ENCODE measurements around the gene OTULIN. TPM values are rescaled to one million over a fixed set of nuclear protein-coding genes. Genes with fewer than 3 reads are reported as not detected.

Gene OTULIN
- total and polyA plus RNA-seq, 2 of the 4 experiments (the other 2 are of a cell fraction), result 6.9 to 19.5 TPM

DNA sequence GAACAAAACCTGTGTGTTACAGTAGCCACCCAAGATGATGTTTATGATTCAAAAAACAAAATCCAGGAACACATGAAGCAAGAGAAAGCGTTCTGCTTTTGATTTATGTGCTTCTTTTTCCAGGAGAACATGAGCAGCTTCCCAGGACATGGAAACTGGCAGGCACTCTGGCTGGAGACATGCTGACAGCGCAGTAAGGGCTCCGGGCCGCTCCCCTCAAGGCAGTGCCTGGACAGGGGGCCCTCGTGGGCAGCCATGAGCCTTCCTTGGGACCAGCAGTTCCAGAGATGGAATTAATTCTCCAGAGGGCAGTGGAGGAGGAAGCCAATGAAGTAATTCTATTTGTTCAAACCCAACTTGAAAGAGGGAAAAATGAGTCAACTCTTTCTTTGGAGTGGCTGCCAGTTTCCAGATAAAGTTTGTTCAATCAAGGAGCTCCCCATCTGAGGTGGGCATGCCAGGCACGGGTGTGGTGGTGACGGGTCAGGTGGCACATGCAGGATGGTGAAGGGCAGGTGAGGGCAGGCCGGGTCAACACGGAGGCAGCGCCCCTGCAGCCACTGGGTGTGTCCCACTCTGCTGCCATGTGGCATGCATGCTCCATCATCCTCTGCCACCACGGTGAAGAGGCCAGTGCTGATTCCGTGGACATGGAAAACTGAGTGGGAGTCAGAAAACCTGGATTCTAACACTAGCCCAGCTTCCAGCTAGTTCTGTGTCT lies 83.8 kb downstream of the OTULIN start:
- Histone ChIP-seq H2BK120ac (ENCODE audit: low read depth, low read length) (no peak overlapping the region), H4K8ac (ENCODE audit: low read depth in 2 of 2, low read length in 2 of 2) (no peak overlapping the region), H3K4ac (ENCODE audit: low read depth, low read length) (no peak overlapping the region), H2AK9ac (replicated peaks; ENCODE audit: low read depth, low read length, poor library complexity) (no peak overlapping the region), H2AK5ac (ENCODE audit: low read depth, low read length) (0 out of 2 replicates have a peak overlapping the region, but pooled peaks have one; percentile 7), H3K9me1 (ENCODE audit: insufficient read depth, low read length) (peaks cover 7% of the 10 kb centered on the region), H3K4me2 (ENCODE audit: low read depth, low read length) (no peak overlapping the region), H3K56ac (ENCODE audit: extremely low read depth, insufficient read depth, low read length) (no peak overlapping the region), H2BK20ac (ENCODE audit: low read depth, low read length) (no peak overlapping the region), H2BK5ac (ENCODE audit: low read depth, low read length, poor library complexity, severe bottlenecking) (no peak overlapping the region), H2AFZ (replicated peaks; ENCODE audit: low read length, poor library complexity) (no peak overlapping the region), H2BK15ac (ENCODE audit: low read depth, low read length) (no peak overlapping the region), H3K9ac (ENCODE audit: low read depth, low read length) (no peak overlapping the region), H3K14ac (replicated peaks; ENCODE audit: low read depth, low read length) (no peak overlapping the region), H3K18ac (ENCODE audit: low read depth, low read length) (no peak overlapping the region), H3K4me1 (ENCODE audit: control insufficient read depth, insufficient read depth, low read length) (0 out of 2 replicates have a peak, but pooled peaks cover 2% of the 10 kb centered on the region), H3K27me3 (ENCODE audit: control insufficient read depth, insufficient read depth, low read length) (no peaks in the 10 kb centered on the region), H3K79me1 (ENCODE audit: low read depth in 1 of 2, low read length in 2 of 2) (no peaks in the 10 kb centered on the region), H4K5ac (ENCODE audit: low read depth, low read length) (no peak overlapping the region), H3K36me3 (ENCODE audit: control insufficient read depth, insufficient read depth, low read length) (peaks cover 4% of the 10 kb centered on the region), H3K27ac (ENCODE audit: insufficient read depth, low read length) (no peak overlapping the region), H3K23ac (ENCODE audit: low read depth, low read length) (no peak overlapping the region), H4K20me1 (ENCODE audit: insufficient read depth, low read length) (peaks cover 4% of the 10 kb centered on the region; the same call in 1 of the 2 replicates), H4K91ac (ENCODE audit: insufficient read depth, low read depth, low read length) (no peak overlapping the region), H3K9me3 (ENCODE audit: control insufficient read depth, insufficient read depth, low read length) (no peaks in the 10 kb centered on the region), H3K4me3 (ENCODE audit: insufficient read depth, low read depth, low read length) (no peak overlapping the region)
- TF ChIP-seq CHD1 (IDR thresholded peaks at IDR 0.05; ENCODE audit: low read depth, low read length) (no peak), MAZ (IDR thresholded peaks at IDR 0.05; ENCODE audit: borderline replicate concordance, low read depth, low read length) (no peak)
- in situ Hi-C loops (cut with MboI; ENCODE audit: low sequenced_read_pairs), result no loop called here
- POLR2A ChIA-PET (ENCODE audit: unreplicated experiment), result no interaction called here
- intact Hi-C loops (cut with micrococcal nuclease), result no loop called here
- CTCF ChIA-PET, result no interaction called here
- no TSS peak for BruUV-seq (replicated peaks)
- dilution Hi-C loops (cut with HindIII; ENCODE audit: low sequenced_read_pairs, unreplicated experiment), result no loop called here
- ATAC-seq (ENCODE audit: low read depth), result no peak
- WGBS, 2 experiments (ENCODE audit: extremely low coverage in 2 of 2, insufficient read length in 1 of 2), result 97% methylated on average over 6 of the region's 12 CpGs; no CpG with 5 or more reads in 1 of the 2 experiments
- DNase-seq, result no peak

Other genes starting within 250 kb of the OTULIN start
- 0.18 and 0.28 TPM in 2 replicates for gene OTULINL, start 82.9 kb upstream of the OTULIN start, total RNA-seq (2012; rRNA removed)
- 0.06 and 0.09 TPM in 2 replicates for gene OTULINL, start 82.9 kb upstream of the OTULIN start, polyA plus RNA-seq (2012; rRNA removed)
- 5.2 and 5.6 TPM in 2 replicates for gene ANKH, start 207.1 kb downstream of the OTULIN start, total RNA-seq (2012; rRNA removed)
- gene ANKH, start 207.1 kb downstream of the OTULIN start, polyA plus RNA-seq (2012; rRNA removed), result 15.4 and 17.2 TPM in 2 replicates

Measured in IMR-90 (cell line).